ENCODE data around the gene GRIK2. TPM values are rescaled to one million over a fixed set of nuclear protein-coding genes. Genes with fewer than 3 reads are reported as not detected.

Gene GRIK2
- total RNA-seq, 1 donor from 2014 or later: 11.3 TPM

DNA sequence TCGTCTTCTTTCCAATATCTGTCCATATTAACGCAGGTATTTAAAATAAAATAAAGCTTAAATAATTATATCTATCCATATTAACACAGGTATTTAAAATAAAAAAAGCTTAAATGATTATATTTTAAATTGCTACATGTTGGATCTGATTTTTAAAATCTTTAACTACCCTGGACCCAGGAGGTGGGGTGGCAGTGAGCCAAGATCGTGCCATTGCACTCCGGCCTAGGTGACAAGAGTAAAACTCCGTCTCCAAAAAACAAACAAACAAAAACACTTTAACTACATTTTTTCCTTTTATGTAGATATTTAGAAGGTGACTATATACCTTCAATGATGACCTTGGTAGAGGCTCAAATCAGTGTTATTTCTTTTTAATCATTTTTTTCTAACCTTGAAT, 211.9 kb downstream of the GRIK2 start:
- no peaks in the 10 kb centered on the region for H3K9me3 ChIP-seq (replicated peaks)
- intact Hi-C loops (cut with micrococcal nuclease): no loop called here
- H3K36me3 ChIP-seq: no peaks in the 10 kb centered on the region
- H3K27ac ChIP-seq (replicated peaks): no peak overlapping the region
- no peaks in the 10 kb centered on the region for H3K27me3 ChIP-seq (ENCODE audit: low read depth)
- no peaks in the 10 kb centered on the region for H3K4me1 ChIP-seq
- no peak overlapping the region for H3K4me3 ChIP-seq
- DNase-seq: no peak
- TF ChIP-seq, protein P1, sequence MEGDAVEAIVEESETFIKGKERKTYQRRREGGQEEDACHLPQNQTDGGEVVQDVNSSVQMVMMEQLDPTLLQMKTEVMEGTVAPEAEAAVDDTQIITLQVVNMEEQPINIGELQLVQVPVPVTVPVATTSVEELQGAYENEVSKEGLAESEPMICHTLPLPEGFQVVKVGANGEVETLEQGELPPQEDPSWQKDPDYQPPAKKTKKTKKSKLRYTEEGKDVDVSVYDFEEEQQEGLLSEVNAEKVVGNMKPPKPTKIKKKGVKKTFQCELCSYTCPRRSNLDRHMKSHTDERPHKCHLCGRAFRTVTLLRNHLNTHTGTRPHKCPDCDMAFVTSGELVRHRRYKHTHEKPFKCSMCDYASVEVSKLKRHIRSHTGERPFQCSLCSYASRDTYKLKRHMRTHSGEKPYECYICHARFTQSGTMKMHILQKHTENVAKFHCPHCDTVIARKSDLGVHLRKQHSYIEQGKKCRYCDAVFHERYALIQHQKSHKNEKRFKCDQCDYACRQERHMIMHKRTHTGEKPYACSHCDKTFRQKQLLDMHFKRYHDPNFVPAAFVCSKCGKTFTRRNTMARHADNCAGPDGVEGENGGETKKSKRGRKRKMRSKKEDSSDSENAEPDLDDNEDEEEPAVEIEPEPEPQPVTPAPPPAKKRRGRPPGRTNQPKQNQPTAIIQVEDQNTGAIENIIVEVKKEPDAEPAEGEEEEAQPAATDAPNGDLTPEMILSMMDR (IDR thresholded peaks at IDR 0.05; ENCODE audit: borderline replicate concordance): no peak

DNA sequence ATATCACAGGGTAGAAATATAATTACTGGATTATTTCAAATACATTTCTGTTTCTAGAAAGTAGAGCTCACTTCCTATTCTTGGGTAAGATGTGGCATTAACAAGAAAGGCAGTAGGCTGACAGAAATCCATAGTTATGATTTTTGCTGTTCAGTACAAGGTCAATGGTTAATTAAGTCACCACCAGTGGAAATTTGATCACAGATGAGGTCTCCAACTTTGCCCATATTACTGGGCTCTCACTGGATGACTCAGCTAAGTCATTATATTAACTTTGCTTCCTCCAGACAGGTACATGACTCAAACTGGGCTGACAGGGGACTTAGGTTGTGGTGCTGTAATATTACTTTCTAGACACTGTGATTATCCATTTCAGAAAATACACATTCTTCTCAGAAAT, 212.4 kb downstream of the GRIK2 start:
- H3K27me3 ChIP-seq (ENCODE audit: low read depth): no peaks in the 10 kb centered on the region
- TF ChIP-seq, protein P1 (IDR thresholded peaks at IDR 0.05; ENCODE audit: borderline replicate concordance): no peak
- intact Hi-C loops (cut with micrococcal nuclease): no loop called here

DNA sequence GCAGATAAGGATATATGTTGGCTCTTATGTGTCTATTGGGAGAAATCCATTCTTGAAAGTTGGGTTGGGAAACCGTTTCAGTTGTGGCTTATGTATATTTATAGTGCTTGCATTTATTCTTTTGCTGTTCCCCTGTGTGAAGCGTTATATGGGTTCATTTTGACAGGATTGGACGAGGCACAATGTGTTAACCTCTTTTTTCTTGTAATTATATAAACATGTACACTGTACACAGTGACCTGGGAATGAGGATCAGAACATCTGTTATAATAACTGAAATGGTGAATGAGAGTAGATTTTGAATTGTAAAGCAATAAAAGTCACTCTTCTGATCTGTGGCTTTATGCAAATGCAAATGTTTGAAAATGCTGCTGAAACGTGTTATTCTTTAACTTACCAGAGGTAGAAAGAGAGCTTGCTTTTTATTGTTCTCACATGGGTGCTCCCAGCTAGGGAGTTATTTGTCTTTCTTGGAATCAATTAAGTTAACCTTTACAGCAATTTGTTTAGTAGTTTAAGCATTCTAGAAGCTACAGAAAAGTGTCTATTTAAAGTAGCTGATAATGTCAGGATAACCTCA, 213.7 kb downstream of the GRIK2 start:
- H3K9me3 ChIP-seq (replicated peaks): no peaks in the 10 kb centered on the region
- H3K4me3 ChIP-seq: no peak overlapping the region
- DNase-seq: no peak
- no peaks in the 10 kb centered on the region for H3K36me3 ChIP-seq
- no peaks in the 10 kb centered on the region for H3K4me1 ChIP-seq
- TF ChIP-seq, protein P1 (IDR thresholded peaks at IDR 0.05; ENCODE audit: borderline replicate concordance): no peak
- H3K27ac ChIP-seq (replicated peaks): no peak overlapping the region
- intact Hi-C loops (cut with micrococcal nuclease): no loop called here
- H3K27me3 ChIP-seq (ENCODE audit: low read depth): no peaks in the 10 kb centered on the region

More for the DNA sequence above, 212.4 kb downstream of the GRIK2 start:
- Histone ChIP-seq H3K4me3 (no peak overlapping the region), H3K27ac (replicated peaks) (no peak overlapping the region), H3K36me3 (no peaks in the 10 kb centered on the region), H3K4me1 (no peaks in the 10 kb centered on the region), H3K9me3 (replicated peaks) (no peaks in the 10 kb centered on the region)
- no peak for DNase-seq

DNA sequence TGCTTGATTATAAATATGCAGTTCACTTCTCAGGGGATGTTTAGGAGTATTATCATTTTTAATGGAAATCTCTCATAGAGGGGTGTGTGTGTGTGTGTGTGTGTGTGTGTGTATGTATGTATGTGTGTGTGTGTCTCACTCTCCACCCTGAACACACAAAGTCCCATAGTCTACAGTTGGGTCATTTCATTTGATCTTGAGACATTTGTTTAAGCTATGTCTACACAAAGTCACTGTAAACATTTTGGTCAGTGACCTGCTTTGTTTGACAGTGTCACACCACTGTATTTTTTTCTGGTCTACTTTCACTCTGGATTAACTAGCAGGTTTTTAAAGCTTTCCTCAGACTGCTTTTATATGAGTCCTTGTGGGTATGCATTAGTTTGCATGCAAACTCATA, 215.2 kb downstream of the GRIK2 start:
- Histone ChIP-seq H3K36me3 (no peaks in the 10 kb centered on the region), H3K27ac (replicated peaks) (no peak overlapping the region), H3K9me3 (replicated peaks) (no peaks in the 10 kb centered on the region), H3K4me3 (no peak overlapping the region), H3K4me1 (no peaks in the 10 kb centered on the region), H3K27me3 (ENCODE audit: low read depth) (no peaks in the 10 kb centered on the region)
- DNase-seq: no peak
- intact Hi-C loops (cut with micrococcal nuclease): no loop called here
- TF ChIP-seq, protein P1 (IDR thresholded peaks at IDR 0.05; ENCODE audit: borderline replicate concordance): no peak

DNA sequence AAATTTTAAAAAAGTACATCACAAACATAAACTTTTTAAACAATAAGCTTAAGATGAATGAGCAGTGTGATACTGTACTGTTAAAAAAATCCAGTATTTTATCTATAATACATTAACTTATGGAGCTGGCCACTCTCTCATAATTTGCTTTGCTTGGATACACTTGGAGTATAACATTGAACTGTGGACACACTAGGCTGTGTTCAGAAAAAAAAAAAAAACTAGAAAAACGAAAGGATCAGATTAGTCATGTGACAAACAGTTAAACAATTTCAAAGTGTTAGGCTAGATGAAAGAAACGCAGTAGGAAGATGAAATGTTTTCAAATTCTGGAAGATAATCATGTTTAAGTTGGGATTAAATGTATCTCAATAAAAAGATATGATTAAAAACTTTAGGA, 220.0 kb downstream of the GRIK2 start:
- H3K36me3 ChIP-seq: no peaks in the 10 kb centered on the region
- DNase-seq: no peak
- no peaks in the 10 kb centered on the region for H3K4me1 ChIP-seq
- TF ChIP-seq, protein P1 (IDR thresholded peaks at IDR 0.05; ENCODE audit: borderline replicate concordance): no peak
- H3K9me3 ChIP-seq (replicated peaks): no peaks in the 10 kb centered on the region
- H3K27me3 ChIP-seq (ENCODE audit: low read depth): no peaks in the 10 kb centered on the region
- H3K27ac ChIP-seq (replicated peaks): no peak overlapping the region
- intact Hi-C loops (cut with micrococcal nuclease): no loop called here
- no peak overlapping the region for H3K4me3 ChIP-seq

Measured in left ventricle myocardium inferior (tissue), 1 donor.